Astrocyte of the cerebellum (primary cell): ENCODE measurements around the gene CEP72.

Experiments used
- DNase-seq: peaks from one replicate; pipeline ENCODE4 v3.0.0-alpha.2; 2011; ENCODE audit warnings: low read depth
- H3K4me3 ChIP-seq: 2 replicates; pipeline ENCODE4 v1.5.1; 2011; ENCODE audit warnings: mild to moderate bottlenecking, low read depth, low read length, moderate library complexity
- in situ Hi-C: cut with HindIII; loops from 2 replicates; pipeline ENCODE4 v1.10.0; 2017; ENCODE audit warnings: low sequenced_read_pairs
- TF ChIP-seq, protein P1 (sequence below): IDR thresholded peaks from 2 replicates; pipeline ENCODE4 v1.5.1; 2012; ENCODE audit warnings: low read length, low read depth, moderate library complexity, mild to moderate bottlenecking; ENCODE audit errors: missing control alignments

Gene CEP72

DNA sequence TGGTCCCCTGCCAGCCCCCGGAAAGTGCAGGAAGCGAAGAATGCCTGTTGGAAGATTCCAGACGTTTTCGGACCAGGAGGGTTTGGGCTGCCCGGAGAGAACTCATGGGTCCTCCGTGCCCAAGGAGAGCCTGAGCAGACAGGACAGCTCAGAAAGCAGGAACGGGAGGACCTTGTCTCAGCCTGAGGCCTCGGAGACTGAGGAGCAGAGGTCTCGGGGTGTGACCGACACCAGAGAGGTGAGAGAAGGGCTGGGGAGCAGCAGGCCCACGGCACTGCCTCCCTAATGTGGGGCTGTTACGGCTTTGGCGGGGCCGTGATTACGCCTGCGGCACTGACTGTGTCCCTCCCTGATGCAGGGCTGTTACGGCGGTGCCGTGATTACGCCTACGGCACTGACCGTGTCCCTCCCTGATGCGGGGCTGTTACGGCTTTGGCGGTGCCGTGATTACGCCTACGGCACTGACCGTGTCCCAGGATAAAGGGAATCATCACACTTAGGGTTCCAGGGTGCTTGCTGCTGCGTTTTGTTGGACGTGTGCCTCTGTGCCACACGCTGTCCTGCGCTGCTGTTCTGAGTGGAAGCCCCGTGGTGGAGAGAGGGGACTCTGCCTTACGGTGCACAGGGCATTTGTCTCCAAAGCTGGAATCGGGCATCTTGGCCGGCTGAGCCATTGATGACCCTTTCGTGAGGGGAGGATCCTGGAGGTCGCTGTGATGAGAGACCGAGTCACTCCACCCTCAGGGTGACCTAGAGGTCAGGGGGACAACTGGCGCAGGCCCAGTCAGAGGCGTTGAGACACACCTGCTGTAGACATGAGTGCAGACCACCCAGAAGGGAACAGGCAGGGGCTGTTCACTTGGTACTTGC, 25.7 kb downstream of the CEP72 start:
- TF ChIP-seq, protein P1, sequence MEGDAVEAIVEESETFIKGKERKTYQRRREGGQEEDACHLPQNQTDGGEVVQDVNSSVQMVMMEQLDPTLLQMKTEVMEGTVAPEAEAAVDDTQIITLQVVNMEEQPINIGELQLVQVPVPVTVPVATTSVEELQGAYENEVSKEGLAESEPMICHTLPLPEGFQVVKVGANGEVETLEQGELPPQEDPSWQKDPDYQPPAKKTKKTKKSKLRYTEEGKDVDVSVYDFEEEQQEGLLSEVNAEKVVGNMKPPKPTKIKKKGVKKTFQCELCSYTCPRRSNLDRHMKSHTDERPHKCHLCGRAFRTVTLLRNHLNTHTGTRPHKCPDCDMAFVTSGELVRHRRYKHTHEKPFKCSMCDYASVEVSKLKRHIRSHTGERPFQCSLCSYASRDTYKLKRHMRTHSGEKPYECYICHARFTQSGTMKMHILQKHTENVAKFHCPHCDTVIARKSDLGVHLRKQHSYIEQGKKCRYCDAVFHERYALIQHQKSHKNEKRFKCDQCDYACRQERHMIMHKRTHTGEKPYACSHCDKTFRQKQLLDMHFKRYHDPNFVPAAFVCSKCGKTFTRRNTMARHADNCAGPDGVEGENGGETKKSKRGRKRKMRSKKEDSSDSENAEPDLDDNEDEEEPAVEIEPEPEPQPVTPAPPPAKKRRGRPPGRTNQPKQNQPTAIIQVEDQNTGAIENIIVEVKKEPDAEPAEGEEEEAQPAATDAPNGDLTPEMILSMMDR = no peak
- in situ Hi-C loops = loop anchor here (5.0 kb wide), 1 partner anchor 34 kb away; no protein-coding TSS in a partner anchor
- no peak overlapping the region for H3K4me3 ChIP-seq
- no peak for DNase-seq

GRCh38 chr5:638501-639252, 26.5 kb downstream of the CEP72 start:
- in situ Hi-C loops = loop anchor here (5.0 kb wide), 1 partner anchor 34 kb away; no protein-coding TSS in a partner anchor
- DNase-seq = no peak
- TF ChIP-seq, protein P1 = no peak
- no peak overlapping the region for H3K4me3 ChIP-seq

- TF ChIP-seq, protein P1 = no peak
- no peak overlapping the region for H3K4me3 ChIP-seq
- DNase-seq = no peak
- in situ Hi-C loops = loop anchor here (5.0 kb wide), 1 partner anchor 33 kb away; no protein-coding TSS in a partner anchor
Measured at GRCh38 chr5:639253-639530, 27.1 kb downstream of the CEP72 start.

DNA sequence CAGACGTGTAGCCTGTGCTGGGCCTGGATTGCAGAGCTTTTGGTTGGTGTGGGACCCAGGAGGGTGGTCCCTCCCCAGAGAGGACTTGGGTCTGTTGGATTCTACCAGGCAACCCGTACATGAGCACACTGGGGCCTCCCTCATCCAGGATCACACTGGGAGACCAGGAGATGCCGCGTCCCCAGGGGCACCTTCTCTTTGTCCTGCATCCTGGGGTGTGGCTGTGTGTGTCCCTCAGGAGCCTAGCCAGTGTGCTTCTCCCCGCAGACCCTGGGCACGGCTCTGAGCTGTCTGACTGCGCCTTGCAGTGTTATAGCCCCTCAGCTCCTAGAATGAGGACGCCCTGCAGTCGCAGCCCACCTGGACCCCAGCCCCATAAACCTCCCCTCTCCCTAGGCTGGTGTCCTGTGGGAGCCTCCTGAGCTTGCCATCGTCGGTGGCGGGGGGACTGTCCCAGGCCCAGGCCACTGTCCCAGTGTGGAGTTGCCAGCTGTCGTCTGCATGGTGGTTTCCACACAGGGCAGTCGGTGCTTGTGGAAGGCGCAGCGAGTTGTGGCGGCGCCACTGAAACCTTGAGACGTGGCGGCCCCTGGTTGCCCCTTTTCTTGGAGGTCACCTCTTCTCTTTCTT, 27.6 kb downstream of the CEP72 start:
- no peak overlapping the region for H3K4me3 ChIP-seq
- in situ Hi-C loops = loop anchor here (5.0 kb wide), 1 partner anchor 33 kb away; no protein-coding TSS in a partner anchor
- TF ChIP-seq, protein P1 = no peak
- no peak for DNase-seq

DNA sequence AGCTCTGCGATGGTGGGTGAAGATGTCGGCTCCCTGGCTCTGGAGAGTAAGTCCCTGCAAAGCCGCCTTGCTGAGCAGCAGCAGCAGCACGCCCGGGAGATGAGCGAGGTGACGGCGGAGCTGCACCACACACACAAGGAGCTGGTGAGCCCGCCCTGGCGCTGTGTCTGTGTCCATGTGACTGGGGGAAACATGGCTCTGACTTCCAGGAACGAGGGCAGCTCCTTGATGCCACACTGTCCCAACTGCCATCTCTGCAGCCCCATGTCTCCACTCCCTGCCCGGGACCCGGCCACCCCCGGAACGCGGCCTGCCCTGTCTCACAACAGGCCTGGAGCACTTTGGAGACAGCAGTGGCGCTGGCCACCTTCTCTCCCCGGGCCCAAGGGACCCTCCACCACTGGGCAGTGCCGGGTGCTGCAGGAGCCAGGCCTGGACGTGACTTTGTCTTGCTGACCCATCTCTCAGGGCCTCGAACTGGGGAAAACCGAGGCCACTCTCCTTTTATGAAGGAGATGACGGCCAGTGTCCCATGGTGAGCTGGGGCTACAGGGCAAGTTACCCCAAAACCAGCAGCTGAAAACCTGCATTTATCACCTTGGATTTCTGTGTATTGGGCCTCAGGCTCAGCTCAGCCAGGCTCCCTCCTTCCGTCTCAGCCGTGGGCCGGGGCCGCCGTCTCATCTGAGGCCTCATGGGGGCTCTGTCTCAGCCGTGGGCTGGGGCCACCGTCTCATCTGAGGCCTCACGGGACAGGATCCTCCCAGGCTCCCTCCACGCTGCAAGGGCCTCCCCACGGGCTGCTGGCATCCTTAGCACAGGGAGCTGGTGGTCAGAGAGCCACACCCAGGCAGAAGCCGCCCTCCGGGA, 28.6 kb downstream of the CEP72 start:
- in situ Hi-C loops = no loop called here
- no peak for DNase-seq
- no peak overlapping the region for H3K4me3 ChIP-seq
- TF ChIP-seq, protein P1 = no peak
